HG03442 (cell line): ENCODE results near the gene LHX3.
"Not testable (repeated sequence)": the region's sequence is repeated elsewhere in the genome, so short reads cannot be mapped to it uniquely, and the experiment has no call there.

ENCODE experiments used
- ATAC-seq: cut with Tn5 transposase; IDR thresholded peaks from one replicate; pipeline ENCODE4 v1.9.1; 2021; ENCODE audit warnings: mild to moderate bottlenecking, moderate library complexity; ENCODE audit not compliant: unreplicated experiment

Gene LHX3

GRCh38 chr9:136242248-136242647 is 37.3 kb upstream of the LHX3 start:
- no peak for ATAC-seq

GRCh38 chr9:136241542-136241941 is 36.6 kb upstream of the LHX3 start:
- ATAC-seq, result no peak

- no peak for ATAC-seq
Observed at GRCh38 chr9:136240941-136241340, 36.0 kb upstream of the LHX3 start.

GRCh38 chr9:136239983-136240330 is 35.0 kb upstream of the LHX3 start:
- ATAC-seq, result no peak

- no peak for ATAC-seq
Observed at GRCh38 chr9:136239135-136239982, 34.4 kb upstream of the LHX3 start.

GRCh38 chr9:136238342-136238732 is 33.4 kb upstream of the LHX3 start:
- no peak for ATAC-seq

- no peak for ATAC-seq
Observed at GRCh38 chr9:136237486-136238341, 32.8 kb upstream of the LHX3 start.

- ATAC-seq, result not testable (repeated sequence)
Observed at GRCh38 chr9:136236471-136237410, 31.8 kb upstream of the LHX3 start.

GRCh38 chr9:136235709-136236455 is 31.0 kb upstream of the LHX3 start:
- no peak for ATAC-seq

- ATAC-seq, result no peak
Observed at GRCh38 chr9:136235171-136235570, 30.2 kb upstream of the LHX3 start.

- ATAC-seq, result no peak
Observed at GRCh38 chr9:136234597-136234996, 29.7 kb upstream of the LHX3 start.

- ATAC-seq, result no peak
Observed at GRCh38 chr9:136233868-136234267, 28.9 kb upstream of the LHX3 start.

GRCh38 chr9:136233411-136233810 is 28.5 kb upstream of the LHX3 start:
- ATAC-seq, result no peak

- no peak for ATAC-seq
Observed at GRCh38 chr9:136232969-136233368, 28.0 kb upstream of the LHX3 start.

GRCh38 chr9:136231478-136232297 is 26.8 kb upstream of the LHX3 start:
- ATAC-seq, result no peak

- no peak for ATAC-seq
Observed at GRCh38 chr9:136230773-136231172, 25.8 kb upstream of the LHX3 start.

- no peak for ATAC-seq
Observed at GRCh38 chr9:136230365-136230764, 25.4 kb upstream of the LHX3 start.

- no peak for ATAC-seq
Observed at GRCh38 chr9:136229096-136230065, 24.5 kb upstream of the LHX3 start.
